ENCODE results near the gene CD8A. TPM values are rescaled to one million over a fixed set of nuclear protein-coding genes. Genes with fewer than 3 reads are reported as not detected.

The CD8A gene
- total RNA-seq, 2 experiments from 2014 or later: 1.1 to 1.6 TPM

- POLR2A ChIA-PET: no interaction called here
- peak overlapping the region; percentile 65 for H3K4me3 Mint-ChIP-seq
- H3K36me3 Mint-ChIP-seq (ENCODE audit: low read depth): no peaks in the 10 kb centered on the region
- DNase-seq (peak; percentile 58), ATAC-seq (peak; percentile 37)
- H3K27ac Mint-ChIP-seq: peak overlapping the region; percentile 19
- CTCF ChIA-PET: interaction anchor here (0.6 to 1.8 kb wide), 11 partner anchors 8 to 121 kb away, joined by 3 to 6 read pairs (median 3); no protein-coding TSS in a partner anchor
- H3K9me3 Mint-ChIP-seq (ENCODE audit: low read depth): no peaks in the 10 kb centered on the region
- H3K27me3 Mint-ChIP-seq: peaks cover 41% of the 10 kb centered on the region
- H3K4me1 Mint-ChIP-seq: peaks cover 21% of the 10 kb centered on the region
- intact Hi-C loops (cut with DNase I, micrococcal nuclease): loop anchor here in 1 of 2 experiments (5.0 kb wide), 1 partner anchor 410 kb away; no protein-coding TSS in a partner anchor
Observed at GRCh38 chr2:86807468-86808275, 17.0 kb upstream of the CD8A start.

- POLR2A ChIA-PET: no interaction called here
- H3K4me3 Mint-ChIP-seq: peak overlapping the region; percentile 65
- no peak overlapping the region for H3K27ac Mint-ChIP-seq
- CTCF ChIA-PET: interaction anchor here (1.3 to 1.8 kb wide), 2 partner anchors 12 to 17 kb away, joined by 3 to 5 read pairs; no protein-coding TSS in a partner anchor
- H3K9me3 Mint-ChIP-seq (ENCODE audit: low read depth): no peaks in the 10 kb centered on the region
- intact Hi-C loops (cut with DNase I, micrococcal nuclease): loop anchor here in 1 of 2 experiments (5.0 kb wide), 1 partner anchor 410 kb away; no protein-coding TSS in a partner anchor
- no peak for DNase-seq
- H3K4me1 Mint-ChIP-seq: peaks cover 21% of the 10 kb centered on the region
- no peaks in the 10 kb centered on the region for H3K36me3 Mint-ChIP-seq (ENCODE audit: low read depth)
- no peak for ATAC-seq
- peaks cover 35% of the 10 kb centered on the region for H3K27me3 Mint-ChIP-seq
Observed at GRCh38 chr2:86807133-86807467, 16.4 kb upstream of the CD8A start.

GRCh38 chr2:86806059-86806857 lies 15.5 kb upstream of the CD8A start:
- peaks cover 21% of the 10 kb centered on the region for H3K4me1 Mint-ChIP-seq
- intact Hi-C loops (cut with DNase I, micrococcal nuclease): loop anchor here in 1 of 2 experiments (5.0 kb wide), 1 partner anchor 411 kb away; no protein-coding TSS in a partner anchor
- CTCF ChIA-PET: interaction anchor here (1.2 to 1.3 kb wide), 3 partner anchors 10 to 40 kb away, joined by 3 to 4 read pairs (median 3); no protein-coding TSS in a partner anchor
- H3K36me3 Mint-ChIP-seq (ENCODE audit: low read depth): no peaks in the 10 kb centered on the region
- peaks cover 27% of the 10 kb centered on the region for H3K27me3 Mint-ChIP-seq
- no peak overlapping the region for H3K27ac Mint-ChIP-seq
- POLR2A ChIA-PET: interaction anchor here (0.6 kb wide), 1 partner anchor 83 kb away, joined by 4 read pairs; no protein-coding TSS in a partner anchor
- ATAC-seq: no peak
- H3K4me3 Mint-ChIP-seq: no peak overlapping the region
- H3K9me3 Mint-ChIP-seq (ENCODE audit: low read depth): no peaks in the 10 kb centered on the region
- DNase-seq: no peak

- peaks cover 13% of the 10 kb centered on the region for H3K27me3 Mint-ChIP-seq
- ChIA-PET POLR2A (no interaction called here), CTCF (no interaction called here)
- H3K36me3 Mint-ChIP-seq (ENCODE audit: low read depth): peaks cover 8% of the 10 kb centered on the region
- no peak for DNase-seq
- no peak for ATAC-seq
- peaks cover 14% of the 10 kb centered on the region for H3K9me3 Mint-ChIP-seq (ENCODE audit: low read depth)
- intact Hi-C loops (cut with DNase I, micrococcal nuclease): no loop called here
- H3K27ac Mint-ChIP-seq: no peak overlapping the region
- H3K4me1 Mint-ChIP-seq: no peaks in the 10 kb centered on the region
- no peak overlapping the region for H3K4me3 Mint-ChIP-seq
Observed at GRCh38 chr2:86800856-86801567, 10.3 kb upstream of the CD8A start.

GRCh38 chr2:86794861-86795260 lies 4.1 kb upstream of the CD8A start:
- H3K27ac Mint-ChIP-seq: no peak overlapping the region
- ATAC-seq: no peak
- peaks cover 21% of the 10 kb centered on the region for H3K4me1 Mint-ChIP-seq
- intact Hi-C loops (cut with DNase I, micrococcal nuclease): no loop called here
- H3K9me3 Mint-ChIP-seq (ENCODE audit: low read depth): peaks cover 21% of the 10 kb centered on the region
- H3K4me3 Mint-ChIP-seq: no peak overlapping the region
- CTCF ChIA-PET: interaction anchor here (0.8 to 1.0 kb wide), 2 partner anchors 12 to 27 kb away, joined by 3 read pairs; no protein-coding TSS in a partner anchor
- H3K27me3 Mint-ChIP-seq: peaks cover 48% of the 10 kb centered on the region
- DNase-seq: peak; percentile 7
- peaks cover 13% of the 10 kb centered on the region for H3K36me3 Mint-ChIP-seq (ENCODE audit: low read depth)
- POLR2A ChIA-PET: no interaction called here

GRCh38 chr2:86793752-86794151 lies 3.0 kb upstream of the CD8A start:
- ChIA-PET POLR2A (no interaction called here), CTCF (no interaction called here)
- peaks cover 54% of the 10 kb centered on the region for H3K27me3 Mint-ChIP-seq
- DNase-seq: no peak
- H3K36me3 Mint-ChIP-seq (ENCODE audit: low read depth): peaks cover 13% of the 10 kb centered on the region
- peaks cover 22% of the 10 kb centered on the region for H3K4me1 Mint-ChIP-seq
- intact Hi-C loops (cut with DNase I, micrococcal nuclease): no loop called here
- no peak overlapping the region for H3K4me3 Mint-ChIP-seq
- H3K27ac Mint-ChIP-seq: no peak overlapping the region
- peaks cover 21% of the 10 kb centered on the region for H3K9me3 Mint-ChIP-seq (ENCODE audit: low read depth)
- ATAC-seq: no peak

GRCh38 chr2:86791573-86791972 lies 860 bp upstream of the CD8A start:
- Mint-ChIP-seq H3K9me3 (ENCODE audit: low read depth) (peaks cover 13% of the 10 kb centered on the region), H3K4me3 (peak overlapping the region; percentile 69), H3K36me3 (ENCODE audit: low read depth) (peaks cover 8% of the 10 kb centered on the region), H3K4me1 (peaks cover 22% of the 10 kb centered on the region), H3K27ac (no peak overlapping the region), H3K27me3 (peaks cover 61% of the 10 kb centered on the region)
- ChIA-PET POLR2A (interaction anchor here (0.5 kb wide), 1 partner anchor 34 kb away, joined by 3 read pairs; no protein-coding TSS in a partner anchor), CTCF (interaction anchor here (0.7 to 1.0 kb wide), 2 partner anchors 17 to 27 kb away, joined by 3 to 4 read pairs; no protein-coding TSS in a partner anchor)
- DNase-seq: no peak
- no peak for ATAC-seq
- intact Hi-C loops (cut with DNase I, micrococcal nuclease): no loop called here

- H3K27ac Mint-ChIP-seq: no peak overlapping the region
Observed at GRCh38 chr2:86790134-86790675, 508 bp downstream of the CD8A start.

GRCh38 chr2:86789687-86790133 lies 1.0 kb downstream of the CD8A start:
- CTCF ChIA-PET: no interaction called here
- POLR2A ChIA-PET: interaction anchor here (0.6 kb wide), 1 partner anchor 341 kb away, joined by 3 read pairs; no protein-coding TSS in a partner anchor
- peaks cover 54% of the 10 kb centered on the region for H3K27me3 Mint-ChIP-seq
- peaks cover 25% of the 10 kb centered on the region for H3K4me1 Mint-ChIP-seq
- ATAC-seq: no peak
- DNase-seq: peak; percentile 12
- H3K9me3 Mint-ChIP-seq (ENCODE audit: low read depth): no peaks in the 10 kb centered on the region
- no peak overlapping the region for H3K27ac Mint-ChIP-seq
- intact Hi-C loops (cut with DNase I, micrococcal nuclease): no loop called here
- no peaks in the 10 kb centered on the region for H3K36me3 Mint-ChIP-seq (ENCODE audit: low read depth)
- peak overlapping the region; percentile 54 for H3K4me3 Mint-ChIP-seq

More at GRCh38 chr2:86790134-86790675, 508 bp downstream of the CD8A start:
- H3K27me3 Mint-ChIP-seq: peaks cover 59% of the 10 kb centered on the region
- intact Hi-C loops (cut with DNase I, micrococcal nuclease): no loop called here
- peaks cover under 1% of the 10 kb centered on the region for H3K9me3 Mint-ChIP-seq (ENCODE audit: low read depth)
- POLR2A ChIA-PET: no interaction called here
- DNase-seq: peak; percentile 26
- ATAC-seq: peak; percentile 9
- CTCF ChIA-PET: no interaction called here
- no peaks in the 10 kb centered on the region for H3K36me3 Mint-ChIP-seq (ENCODE audit: low read depth)
- peak overlapping the region; percentile 54 for H3K4me3 Mint-ChIP-seq
- peaks cover 26% of the 10 kb centered on the region for H3K4me1 Mint-ChIP-seq

- H3K4me3 Mint-ChIP-seq: no peak overlapping the region
- POLR2A ChIA-PET: interaction anchor here (0.6 kb wide), 1 partner anchor 340 kb away, joined by 3 read pairs; no protein-coding TSS in a partner anchor
- no peaks in the 10 kb centered on the region for H3K36me3 Mint-ChIP-seq (ENCODE audit: low read depth)
- H3K9me3 Mint-ChIP-seq (ENCODE audit: low read depth): no peaks in the 10 kb centered on the region
- no peak overlapping the region for H3K27ac Mint-ChIP-seq
- H3K27me3 Mint-ChIP-seq: peaks cover 49% of the 10 kb centered on the region
- intact Hi-C loops (cut with DNase I, micrococcal nuclease): no loop called here
- CTCF ChIA-PET: no interaction called here
- ATAC-seq (no peak), DNase-seq (peak; percentile 22)
- H3K4me1 Mint-ChIP-seq: peaks cover 26% of the 10 kb centered on the region
Observed at GRCh38 chr2:86788881-86789686, 1.6 kb downstream of the CD8A start.

All from activated CD4-positive, alpha-beta T cell treated with anti-CD3 and anti-CD28 coated beads for 36 hours (primary cell).